Lung (tissue), 12 donors: ENCODE data around the gene TP63. TPM values are rescaled to one million over a fixed set of nuclear protein-coding genes. Genes with fewer than 3 reads are reported as not detected.

Experiments used
- ATAC-seq: fragments of 200-7000 bp; cut with Tn5 transposase; one replicate; pipeline ENCODE4 v1.9.1; 2020; ENCODE audit warnings: moderate number of reproducible peaks; ENCODE audit not compliant: insufficient read depth, low FRiP score
- DNase-seq, 3 donors: peaks; one replicate each; pipeline ENCODE4 v3.0.0-alpha.2; 2013 to 2017
- H3K27ac ChIP-seq, 2 donors: one replicate each; pipeline ENCODE4 v1.5.1; 2013; ENCODE audit warnings: mild to moderate bottlenecking in 2 of 2, moderate library complexity in 2 of 2, control low read depth in 1 of 2, inconsistent platforms in 1 of 2, low read depth in 1 of 2, low read length in 1 of 2
- H3K27me3 ChIP-seq, 3 donors: one replicate each; pipeline ENCODE4 v1.5.1; 2013; ENCODE audit warnings: low read length in 2 of 3; ENCODE audit not compliant: control insufficient read depth in 3 of 3, insufficient read depth in 3 of 3
- H3K36me3 ChIP-seq, 4 donors: one replicate each; pipeline ENCODE4 v1.5.1; 2013; ENCODE audit warnings: low read length in 4 of 4, mild to moderate bottlenecking in 1 of 4, moderate library complexity in 1 of 4; ENCODE audit not compliant: control insufficient read depth in 4 of 4, insufficient read depth in 4 of 4
- H3K4me1 ChIP-seq, 5 donors: one replicate each; pipeline ENCODE4 v1.5.1; 2013; ENCODE audit warnings: low read length in 5 of 5, mild to moderate bottlenecking in 2 of 5, moderate library complexity in 1 of 5; ENCODE audit not compliant: control insufficient read depth in 5 of 5, insufficient read depth in 5 of 5
- H3K4me3 ChIP-seq: one replicate; pipeline ENCODE4 v1.5.1; 2013; ENCODE audit warnings: mild to moderate bottlenecking, control low read depth, moderate library complexity
- H3K9ac ChIP-seq, 2 donors: one replicate each; pipeline ENCODE4 v1.5.1; 2013; ENCODE audit warnings: low read length in 2 of 2, control low read depth in 1 of 2; ENCODE audit not compliant: insufficient read depth in 1 of 2
- H3K9me3 ChIP-seq, 4 donors: one replicate each; pipeline ENCODE4 v1.5.1; 2013; ENCODE audit warnings: low read length in 3 of 4, mild to moderate bottlenecking in 1 of 4, moderate library complexity in 1 of 4; ENCODE audit not compliant: control insufficient read depth in 4 of 4, insufficient read depth in 3 of 4
- WGBS, 2 donors: extraction: QIAGEN DNeasy Blood & Tissue Kit; methylation state at CpG; one replicate each; pipeline ENCODE4 v1.1.7; 2013; 5-methylcytosine and 5-hydroxymethylcytosine counted together
- polyA plus RNA-seq, 2 donors: library from polyadenylated mRNA; stranded (reverse); fragments of 200-250 nt; gene quantifications; one replicate each; pipeline ENCODE4 v1.2.1, GENCODE V29; 2013
- total RNA-seq, 2 donors: library from RNA; depleted of rRNA in 1 of 2; stranded (reverse); fragments of >200 nt in 1 of 2; gene quantifications; one replicate each; pipeline ENCODE4 v1.2.1, GENCODE V29; 2014 to 2021
- TF ChIP-seq, protein P1 (sequence below): IDR thresholded peaks from 2 replicates; pipeline ENCODE4 v1.5.1; 2012; ENCODE audit warnings: mild to moderate bottlenecking; ENCODE audit errors: control extremely low read depth, extremely low read depth
- donor health status: control.
- donor health status: control.
- donor health status: Bipolar disorder and iron deficiency.
- donor health status: healthy.
- donor health status: DM: yes; HTN: yes; CAD: no.

TP63 gene
- total and polyA plus RNA-seq, 4 donors, result 1.1 to 12.3 (median 2.7) TPM

- TF ChIP-seq, protein P1, sequence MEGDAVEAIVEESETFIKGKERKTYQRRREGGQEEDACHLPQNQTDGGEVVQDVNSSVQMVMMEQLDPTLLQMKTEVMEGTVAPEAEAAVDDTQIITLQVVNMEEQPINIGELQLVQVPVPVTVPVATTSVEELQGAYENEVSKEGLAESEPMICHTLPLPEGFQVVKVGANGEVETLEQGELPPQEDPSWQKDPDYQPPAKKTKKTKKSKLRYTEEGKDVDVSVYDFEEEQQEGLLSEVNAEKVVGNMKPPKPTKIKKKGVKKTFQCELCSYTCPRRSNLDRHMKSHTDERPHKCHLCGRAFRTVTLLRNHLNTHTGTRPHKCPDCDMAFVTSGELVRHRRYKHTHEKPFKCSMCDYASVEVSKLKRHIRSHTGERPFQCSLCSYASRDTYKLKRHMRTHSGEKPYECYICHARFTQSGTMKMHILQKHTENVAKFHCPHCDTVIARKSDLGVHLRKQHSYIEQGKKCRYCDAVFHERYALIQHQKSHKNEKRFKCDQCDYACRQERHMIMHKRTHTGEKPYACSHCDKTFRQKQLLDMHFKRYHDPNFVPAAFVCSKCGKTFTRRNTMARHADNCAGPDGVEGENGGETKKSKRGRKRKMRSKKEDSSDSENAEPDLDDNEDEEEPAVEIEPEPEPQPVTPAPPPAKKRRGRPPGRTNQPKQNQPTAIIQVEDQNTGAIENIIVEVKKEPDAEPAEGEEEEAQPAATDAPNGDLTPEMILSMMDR, result no peak
- DNase-seq (no peak), ATAC-seq (no peak)
- no peak overlapping the region for H3K9ac ChIP-seq
- H3K9me3 ChIP-seq, result no peaks in the 10 kb centered on the region
- H3K27me3 ChIP-seq, result no peaks in the 10 kb centered on the region
- H3K4me3 ChIP-seq, result no peak overlapping the region
- H3K4me1 ChIP-seq, result no peaks in the 10 kb centered on the region
- no peak overlapping the region for H3K27ac ChIP-seq
- H3K36me3 ChIP-seq, result no peaks in the 10 kb centered on the region
- 73 to 78% methylated on average over 6 of the region's 6 CpGs for WGBS, 2 donors
Observed at GRCh38 chr3:189936201-189936945, 305.2 kb downstream of the TP63 start.

DNA sequence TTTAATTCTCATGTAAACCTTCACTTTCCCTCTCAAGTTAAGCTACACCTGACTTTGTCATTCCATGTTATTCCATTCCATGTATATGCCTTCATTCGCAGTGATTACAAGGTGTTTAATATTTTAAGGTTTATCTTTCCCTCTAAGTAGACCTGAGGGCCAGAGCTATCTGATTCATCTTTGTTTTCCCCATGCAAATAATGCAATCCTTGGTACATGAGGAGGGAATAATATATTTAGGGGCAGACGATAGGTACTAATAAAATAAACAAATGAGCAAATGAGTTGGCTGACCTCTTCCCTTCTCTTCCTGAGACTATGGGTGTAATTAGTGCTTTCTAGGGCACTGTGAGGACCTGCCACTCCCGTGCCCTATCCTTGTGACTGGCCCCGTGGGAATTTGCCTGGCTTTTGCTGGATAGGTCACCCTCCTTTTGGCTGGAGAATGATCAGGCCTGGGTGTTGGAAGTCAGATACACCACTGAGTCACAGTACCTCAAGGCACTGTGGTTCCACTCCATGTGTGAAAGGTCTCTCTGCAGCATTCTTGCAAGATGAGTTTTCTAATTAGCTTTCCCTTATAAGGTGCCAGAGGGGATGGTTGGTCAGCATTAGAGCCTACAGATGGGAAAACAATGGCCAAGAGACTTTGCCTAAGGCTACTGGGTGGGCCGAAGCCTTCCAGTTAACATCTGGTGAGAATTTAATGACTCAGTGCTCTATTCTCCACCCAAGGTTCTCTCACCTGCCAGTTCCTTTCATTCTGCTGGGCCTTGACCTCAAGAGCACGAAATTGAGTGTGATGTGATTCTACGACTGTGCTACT is 306.3 kb downstream of the TP63 start:
- TF ChIP-seq, protein P1, result no peak
- no peak overlapping the region for H3K4me3 ChIP-seq
- H3K9ac ChIP-seq, result no peak overlapping the region
- WGBS, 2 donors, result 65 to 80% methylated on average over 7 of the region's 7 CpGs
- H3K4me1 ChIP-seq, result no peaks in the 10 kb centered on the region
- H3K36me3 ChIP-seq, result no peaks in the 10 kb centered on the region
- no peaks in the 10 kb centered on the region for H3K9me3 ChIP-seq
- no peak for ATAC-seq
- no peak for DNase-seq
- H3K27ac ChIP-seq, result no peak overlapping the region
- no peaks in the 10 kb centered on the region for H3K27me3 ChIP-seq

DNA sequence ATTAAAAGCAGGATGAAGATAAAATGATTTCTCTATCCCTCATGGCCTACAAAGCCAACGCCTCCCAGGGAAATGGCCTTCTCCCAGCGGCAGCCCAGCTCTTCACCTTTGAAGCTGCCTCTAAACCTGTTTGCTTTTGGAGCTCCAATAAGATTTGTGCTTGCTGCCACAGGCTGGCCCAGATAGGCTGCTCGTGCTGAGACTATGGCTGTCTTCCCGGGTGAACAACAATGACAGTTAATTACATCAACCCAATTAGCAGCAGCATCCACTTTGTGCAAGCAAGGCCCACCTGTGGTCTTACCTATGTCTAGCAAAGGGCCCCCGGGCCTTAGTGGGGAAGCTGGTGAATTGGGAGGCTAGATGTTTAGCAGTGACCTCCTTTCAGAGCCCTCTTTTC is 309.9 kb downstream of the TP63 start:
- Histone ChIP-seq H3K4me1 (no peaks in the 10 kb centered on the region), H3K4me3 (no peak overlapping the region), H3K36me3 (no peaks in the 10 kb centered on the region), H3K27me3 (no peaks in the 10 kb centered on the region), H3K9me3 (no peaks in the 10 kb centered on the region), H3K9ac (no peak overlapping the region), H3K27ac (no peak overlapping the region)
- TF ChIP-seq, protein P1, result no peak
- ATAC-seq (no peak), DNase-seq (no peak)
- 84% methylated on average over 5 of the region's 5 CpGs for WGBS, 2 donors
